Mesenteric fat pad (tissue), 1 donor: ENCODE measurements around the gene TMUB2. TPM values are rescaled to one million over a fixed set of nuclear protein-coding genes. Genes with fewer than 3 reads are reported as not detected.
A peak's percentile ranks its signal among the peaks of the same experiment; 100 is the strongest.
"Not testable (repeated sequence)": the region's sequence is repeated elsewhere in the genome, so short reads cannot be mapped to it uniquely, and the experiment has no call there.

Source experiments
- DNase-seq: peaks from one replicate; pipeline ENCODE4 v3.0.0-alpha.2; 2020; ENCODE audit warnings: low spot score
- long read RNA-seq: library from polyadenylated mRNA; unstranded; transcript quantifications from one replicate; pipeline ENCODE4 v2.0.0, GENCODE V29; 2020
- total RNA-seq: library from RNA; stranded (reverse); fragmentation: NEBNext Ultra II Directional; extraction: Animal tissue kit (Norgen Biotek cat#: 25700); gene quantifications from one replicate; pipeline ENCODE4 v1.2.1, GENCODE V29; 2021
- donor health status: DM: yes; HTN: yes; CAD: no.

Gene TMUB2
- 35.8 TPM for total RNA-seq
- long read RNA-seq, transcript TMUB2-201 (3 exons, 2,418 nt), result major isoform, 9 of 101 reads
- long read RNA-seq, partial matches to known transcripts, result 44 of 101 reads
- long read RNA-seq, other reads (novel, unspliced or antisense), result 34 of 101 reads

- peak; percentile 100 for DNase-seq
These were observed at the start of gene TMUB2 for GRCh38 chr17:44186307-44187130. TMUB2 (plus strand) TSS chr17:44186972; CDS start chr17:44187709, 737 bp downstream.

GRCh38 chr17:44137891-44138709 lies 48.7 kb upstream of the TMUB2 start:
- DNase-seq, result peak; percentile 92

GRCh38 chr17:44143921-44144320 lies 42.9 kb upstream of the TMUB2 start:
- DNase-seq, result not testable (repeated sequence)

GRCh38 chr17:44144966-44145739 lies 41.6 kb upstream of the TMUB2 start:
- DNase-seq, result no peak

- no peak for DNase-seq
These were observed 40.1 kb upstream of the TMUB2 start for GRCh38 chr17:44146375-44147346.

GRCh38 chr17:44147812-44148211 lies 39.0 kb upstream of the TMUB2 start:
- no peak for DNase-seq

GRCh38 chr17:44149066-44149465 lies 37.7 kb upstream of the TMUB2 start:
- DNase-seq, result not testable (repeated sequence)

- no peak for DNase-seq
These were observed 36.9 kb upstream of the TMUB2 start for GRCh38 chr17:44149750-44150329.

GRCh38 chr17:44152875-44153274 lies 33.9 kb upstream of the TMUB2 start:
- no peak for DNase-seq

GRCh38 chr17:44155488-44155887 lies 31.3 kb upstream of the TMUB2 start:
- DNase-seq, result no peak

GRCh38 chr17:44159519-44160210 lies 27.1 kb upstream of the TMUB2 start:
- no peak for DNase-seq

GRCh38 chr17:44164476-44164875 lies 22.3 kb upstream of the TMUB2 start:
- DNase-seq, result no peak

- no peak for DNase-seq
These were observed 19.5 kb upstream of the TMUB2 start for GRCh38 chr17:44167181-44167861.

GRCh38 chr17:44170135-44170498 lies 16.7 kb upstream of the TMUB2 start:
- DNase-seq, result no peak

- no peak for DNase-seq
These were observed 16.1 kb upstream of the TMUB2 start, which contains the start of gene ASB16 for GRCh38 chr17:44170499-44171201. ASB16 (plus strand) TSS chr17:44170704; CDS start chr17:44170790, 86 bp downstream.

- no peak for DNase-seq
These were observed 14.8 kb upstream of the TMUB2 start for GRCh38 chr17:44171931-44172455.

GRCh38 chr17:44174427-44174826 lies 12.3 kb upstream of the TMUB2 start:
- no peak for DNase-seq
